ENCODE data around the gene AKAP8. TPM values are rescaled to one million over a fixed set of nuclear protein-coding genes. Genes with fewer than 3 reads are reported as not detected.
"Not testable (repeated sequence)": the region's sequence is repeated elsewhere in the genome, so short reads cannot be mapped to it uniquely, and the experiment has no call there.

Gene AKAP8
- total and polyA plus RNA-seq, 3 experiments from 2014 or later = 22.3 to 59.8 (median 48.6) TPM

DNA sequence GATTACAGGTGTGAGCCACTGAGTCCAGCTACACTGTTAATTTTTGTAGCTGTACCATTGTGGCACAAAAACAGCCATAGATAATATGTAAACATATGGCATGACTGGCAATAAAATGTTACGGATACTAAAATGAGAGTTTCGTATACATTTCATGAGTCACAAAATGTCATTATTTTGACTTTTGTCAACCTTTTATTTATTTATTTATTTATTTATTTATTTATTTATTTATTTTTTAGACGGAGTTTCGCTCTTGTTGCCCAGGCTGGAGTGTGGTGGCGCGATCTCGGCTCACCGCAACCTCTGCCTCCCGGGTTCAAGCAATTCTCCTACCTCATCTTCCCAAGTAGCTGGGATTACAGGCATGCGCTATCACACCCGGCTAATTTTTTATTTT lies 38.3 kb downstream of the AKAP8 start:
- POLR2A ChIA-PET; DNase-seq; H3K9me3 Mint-ChIP-seq; H3K27me3 ChIP-seq (ENCODE audit: insufficient read depth, low read length, poor library complexity, severe bottlenecking); H3K4me3 Mint-ChIP-seq; H3K9me3 ChIP-seq (ENCODE audit: low read length); H3K27ac ChIP-seq (ENCODE audit: low read depth, low read length); H3K27me3 Mint-ChIP-seq; H3K36me3 ChIP-seq (ENCODE audit: insufficient read depth, low read length); H3K4me1 Mint-ChIP-seq; H3K4me3 ChIP-seq (ENCODE audit: low read length); H3K4me1 ChIP-seq (ENCODE audit: insufficient read depth, low read length); CTCF ChIA-PET; H3K27ac Mint-ChIP-seq: not testable (repeated sequence)
- H3K36me3 Mint-ChIP-seq = peaks cover 0 to 16% (median 1%) of the 10 kb centered on the region in 3 donors

DNA sequence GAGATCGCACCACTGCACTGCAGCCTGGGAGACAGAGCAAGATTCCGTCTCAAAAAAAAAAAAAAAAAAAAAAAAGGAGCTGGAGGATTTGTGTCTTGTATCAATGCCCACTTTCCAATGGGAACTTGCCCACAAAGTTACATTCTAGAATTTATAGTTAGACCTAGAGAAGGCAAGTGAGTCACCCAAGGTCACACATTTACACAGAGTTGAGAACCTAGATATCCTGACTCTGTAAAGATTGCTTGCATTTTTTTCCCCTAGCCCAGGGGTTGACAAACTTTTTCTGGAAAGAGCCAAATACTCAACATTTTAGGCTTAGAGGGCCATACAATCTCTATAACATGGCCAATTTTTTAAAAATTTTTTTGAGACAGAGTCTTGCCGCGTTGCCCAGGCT lies 39.5 kb downstream of the AKAP8 start:
- H3K27me3 Mint-ChIP-seq = no peaks in the 10 kb centered on the region
- Histone ChIP-seq H3K4me3 (ENCODE audit: low read length) (no peak overlapping the region), H3K36me3 (ENCODE audit: insufficient read depth, low read length) (no peaks in the 10 kb centered on the region), H3K9me3 (ENCODE audit: low read length) (no peaks in the 10 kb centered on the region), H3K27me3 (ENCODE audit: insufficient read depth, low read length, poor library complexity, severe bottlenecking) (no peaks in the 10 kb centered on the region), H3K27ac (ENCODE audit: low read depth, low read length) (no peak overlapping the region), H3K4me1 (ENCODE audit: insufficient read depth, low read length) (no peaks in the 10 kb centered on the region)
- H3K9me3 Mint-ChIP-seq = no peaks in the 10 kb centered on the region
- no peak overlapping the region for H3K4me3 Mint-ChIP-seq
- no peak for DNase-seq
- ChIA-PET POLR2A (no interaction called here), CTCF (no interaction called here)
- no peak overlapping the region for H3K27ac Mint-ChIP-seq
- H3K4me1 Mint-ChIP-seq = no peaks in the 10 kb centered on the region
- H3K36me3 Mint-ChIP-seq = peaks cover 0 to 10% (median 1%) of the 10 kb centered on the region in 3 donors

DNA sequence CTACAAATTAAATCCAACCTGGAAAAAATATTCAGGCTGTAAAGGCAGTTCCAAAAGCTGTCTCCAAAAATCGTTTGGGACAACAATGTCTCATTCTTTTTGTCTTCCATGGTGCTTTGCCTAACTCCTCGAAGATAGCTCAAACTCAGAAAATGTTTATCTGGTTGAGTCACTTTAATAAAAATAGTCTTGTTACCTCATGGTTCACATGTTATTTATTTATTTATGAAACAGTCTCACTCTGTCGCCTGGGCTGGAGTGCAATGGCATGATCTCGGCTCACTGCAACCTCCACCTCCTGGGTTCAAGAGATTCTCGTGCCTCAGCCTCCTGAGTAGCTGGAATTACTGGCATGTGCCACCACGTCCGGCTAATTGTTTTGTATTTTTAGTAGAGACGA lies 42.4 kb downstream of the AKAP8 start:
- no peaks in the 10 kb centered on the region for H3K9me3 Mint-ChIP-seq
- H3K4me1 Mint-ChIP-seq = peaks cover 5 to 15% (median 5%) of the 10 kb centered on the region in 3 donors
- Histone ChIP-seq H3K9me3 (ENCODE audit: low read length) (no peaks in the 10 kb centered on the region), H3K4me1 (ENCODE audit: insufficient read depth, low read length) (peaks cover 6% of the 10 kb centered on the region), H3K27ac (ENCODE audit: low read depth, low read length) (peak overlapping the region; percentile 16), H3K4me3 (ENCODE audit: low read length) (no peak overlapping the region), H3K27me3 (ENCODE audit: insufficient read depth, low read length, poor library complexity, severe bottlenecking) (no peaks in the 10 kb centered on the region), H3K36me3 (ENCODE audit: insufficient read depth, low read length) (no peaks in the 10 kb centered on the region)
- POLR2A ChIA-PET = interaction anchor here (0.8 kb wide), 1 partner anchor 41 kb away, joined by 3 read pairs; no protein-coding TSS in a partner anchor
- no peak overlapping the region for H3K27ac Mint-ChIP-seq
- H3K4me3 Mint-ChIP-seq = no peak overlapping the region
- CTCF ChIA-PET = interaction anchor here (1.4 kb wide), 1 partner anchor 41 kb away, joined by 3 read pairs; no protein-coding TSS in a partner anchor
- peaks cover 0 to 3% (median 1%) of the 10 kb centered on the region in 3 donors for H3K36me3 Mint-ChIP-seq
- peaks cover 0 to 1% of the 10 kb centered on the region in 2 donors for H3K27me3 Mint-ChIP-seq
- DNase-seq = no peak

DNA sequence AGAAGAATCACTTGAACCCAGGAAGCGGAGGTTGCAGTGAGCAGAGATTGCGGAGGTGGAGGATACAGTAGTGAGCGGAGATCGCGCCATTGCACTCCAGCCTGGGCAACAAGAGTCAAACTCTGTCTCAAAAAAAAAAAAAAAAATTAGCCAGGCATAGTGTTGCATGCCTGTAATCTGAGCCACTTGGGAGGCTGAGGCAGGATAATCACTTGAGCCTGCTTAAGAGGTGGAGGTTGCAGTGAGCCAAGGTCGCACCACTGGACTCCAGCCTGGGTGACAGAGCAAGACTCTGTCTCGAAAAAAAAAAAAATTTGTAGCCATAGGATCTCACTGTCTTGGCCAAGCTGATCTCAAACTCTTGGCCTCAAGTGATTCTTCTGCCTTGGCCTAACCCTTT lies 43.6 kb downstream of the AKAP8 start:
- peak overlapping the region in 1 of 7 donors; percentile 50 for H3K4me3 Mint-ChIP-seq
- H3K9me3 Mint-ChIP-seq; H3K27me3 Mint-ChIP-seq; H3K27ac ChIP-seq (ENCODE audit: low read depth, low read length); H3K36me3 Mint-ChIP-seq; H3K4me3 ChIP-seq (ENCODE audit: low read length); H3K36me3 ChIP-seq (ENCODE audit: insufficient read depth, low read length); DNase-seq; CTCF ChIA-PET; H3K27me3 ChIP-seq (ENCODE audit: insufficient read depth, low read length, poor library complexity, severe bottlenecking); H3K9me3 ChIP-seq (ENCODE audit: low read length); H3K4me1 ChIP-seq (ENCODE audit: insufficient read depth, low read length); POLR2A ChIA-PET: not testable (repeated sequence)
- peak overlapping the region in 1 of 8 donors; percentile 40 for H3K27ac Mint-ChIP-seq
- peaks cover 6 to 19% (median 6%) of the 10 kb centered on the region in 3 donors for H3K4me1 Mint-ChIP-seq

DNA sequence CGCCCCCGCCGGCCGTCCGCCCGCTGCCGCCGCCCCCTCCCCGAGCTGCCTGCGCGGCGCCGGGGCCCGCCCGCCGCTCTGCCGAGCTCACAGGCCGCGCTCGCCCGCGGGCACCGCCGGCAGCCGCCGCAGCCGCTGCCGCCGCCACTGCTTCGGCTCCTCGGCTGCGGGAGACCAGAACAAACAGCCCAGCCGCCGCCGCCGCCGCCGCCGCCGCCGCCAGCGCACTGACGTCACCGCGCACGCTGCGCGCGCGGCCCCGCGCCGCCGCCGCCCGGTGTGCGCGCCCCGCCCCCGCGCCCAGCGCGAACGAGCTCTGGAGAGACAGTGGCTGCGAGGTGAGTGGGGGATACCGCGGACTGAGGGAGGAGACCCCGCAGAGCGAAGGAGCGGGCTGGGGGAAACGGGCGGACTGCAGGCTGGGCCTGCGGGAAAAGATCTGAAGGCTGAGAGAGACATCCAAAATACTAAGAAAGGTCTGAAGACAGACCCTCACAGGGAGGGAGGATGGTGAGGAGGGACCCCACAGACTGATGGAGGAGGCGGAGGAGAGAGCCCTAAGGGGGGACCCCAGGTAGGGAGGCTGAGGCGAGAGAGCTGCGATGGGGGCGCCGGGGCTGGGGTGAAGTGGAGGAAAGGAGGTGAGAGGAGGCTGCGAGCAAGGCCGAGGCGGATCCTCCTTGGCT lies 47.1 kb downstream of the AKAP8 start, which contains the start of gene BRD4:
Gene BRD4, minus strand, starts transcription at position 229 of the 686 bp plus-strand sequence. CDS start 59,440 bp downstream, outside the sequence.
- Histone ChIP-seq H3K4me1 (ENCODE audit: insufficient read depth, low read length) (peaks cover 37% of the 10 kb centered on the region), H3K9me3 (ENCODE audit: low read length) (no peaks in the 10 kb centered on the region), H3K36me3 (ENCODE audit: insufficient read depth, low read length) (no peaks in the 10 kb centered on the region), H3K4me3 (ENCODE audit: low read length) (peak within 1 kb of the TSS; percentile 80), H3K27me3 (ENCODE audit: insufficient read depth, low read length, poor library complexity, severe bottlenecking) (no peaks in the 10 kb centered on the region), H3K27ac (ENCODE audit: low read depth, low read length) (peak within 1 kb of the TSS; percentile 80)
- Mint-ChIP-seq H3K4me1 (peaks cover 38 to 54% (median 41%) of the 10 kb centered on the region in 3 donors), H3K27ac (peak within 1 kb of the TSS; percentile 92 to 98 (median 96)), H3K9me3 (no peaks in the 10 kb centered on the region), H3K4me3 (peak within 1 kb of the TSS; percentile 91 to 98 (median 97)), H3K36me3 (peaks cover 0 to 15% (median 3%) of the 10 kb centered on the region in 3 donors), H3K27me3 (peaks cover 0 to 4% of the 10 kb centered on the region in 2 donors)
- DNase-seq = peak; percentile 68 to 85 (median 72)
- CTCF ChIA-PET = interaction anchor here (1.3 kb wide), 2 partner anchors 46 to 86 kb away, joined by 4 to 5 read pairs; partner anchors contain the start of gene AKAP8L
- POLR2A ChIA-PET = interaction anchor here (0.5 to 2.3 kb wide), 2 partner anchors 46 to 102 kb away, joined by 3 to 20 read pairs; partner anchors contain the start of gene AKAP8

DNA sequence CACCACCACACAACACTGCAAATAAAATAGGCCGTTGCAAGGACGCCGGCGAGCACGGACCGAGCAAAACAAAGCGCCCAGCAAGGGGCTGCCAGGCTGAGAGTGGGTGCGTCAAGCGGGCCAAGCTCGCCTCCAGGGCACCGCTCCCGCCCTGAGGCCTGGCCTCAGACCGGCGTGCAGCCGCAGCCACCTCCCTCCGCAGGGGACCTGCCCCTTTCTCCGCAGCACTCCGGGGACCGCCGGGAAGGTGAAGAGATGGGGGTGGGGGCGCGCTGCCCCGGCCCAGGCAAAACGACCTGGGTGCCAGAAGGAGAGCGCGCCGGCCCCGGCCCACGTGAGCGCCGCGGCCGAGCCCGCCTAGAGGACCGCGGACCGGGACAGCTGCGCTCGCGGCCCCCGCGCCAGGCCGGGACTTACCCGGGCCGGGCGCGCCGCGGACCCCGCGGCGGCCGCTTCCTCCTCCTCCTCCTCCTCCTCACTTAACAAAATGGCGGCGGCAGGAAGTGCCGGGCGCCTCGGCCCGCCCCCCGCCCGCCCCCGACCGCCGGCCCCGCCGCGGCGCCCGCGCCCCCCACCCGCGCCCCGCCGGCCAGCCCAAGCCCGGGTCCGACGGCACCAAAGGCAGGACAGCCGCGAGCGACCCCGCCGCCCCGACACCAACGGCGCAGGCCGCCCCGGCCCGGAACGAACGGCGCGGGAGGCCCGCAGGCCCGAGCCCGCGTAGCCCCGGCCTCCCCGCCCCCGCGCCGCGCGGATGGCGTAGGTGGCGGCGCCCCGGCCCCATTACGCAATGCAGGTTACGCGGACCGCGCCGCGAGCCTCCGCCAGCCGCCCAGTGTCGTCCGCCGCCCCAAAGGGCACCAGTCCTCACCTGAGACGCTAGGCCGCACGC lies 47.9 kb downstream of the AKAP8 start:
- Histone ChIP-seq H3K4me3 (ENCODE audit: low read length) (peak overlapping the region; percentile 80), H3K27ac (ENCODE audit: low read depth, low read length) (peak overlapping the region; percentile 80), H3K27me3 (ENCODE audit: insufficient read depth, low read length, poor library complexity, severe bottlenecking) (no peaks in the 10 kb centered on the region), H3K9me3 (ENCODE audit: low read length) (no peaks in the 10 kb centered on the region), H3K36me3 (ENCODE audit: insufficient read depth, low read length) (no peaks in the 10 kb centered on the region), H3K4me1 (ENCODE audit: insufficient read depth, low read length) (peaks cover 45% of the 10 kb centered on the region)
- Mint-ChIP-seq H3K9me3 (no peaks in the 10 kb centered on the region), H3K4me3 (peak overlapping the region; percentile 90 to 98 (median 96)), H3K27me3 (peaks cover 0 to 4% of the 10 kb centered on the region in 2 donors), H3K4me1 (peaks cover 46 to 62% (median 49%) of the 10 kb centered on the region in 3 donors), H3K27ac (peak overlapping the region; percentile 91 to 97 (median 95)), H3K36me3 (peaks cover 0 to 18% (median 3%) of the 10 kb centered on the region in 3 donors)
- ChIA-PET CTCF (interaction anchor here (1.3 kb wide), 2 partner anchors 47 to 87 kb away, joined by 4 to 5 read pairs; partner anchors contain the start of gene AKAP8L), POLR2A (interaction anchor here (2.3 kb wide), 1 partner anchor 47 kb away, joined by 20 read pairs; the partner anchor contains the start of gene AKAP8)
- peak; percentile 53 to 76 (median 65) for DNase-seq

DNA sequence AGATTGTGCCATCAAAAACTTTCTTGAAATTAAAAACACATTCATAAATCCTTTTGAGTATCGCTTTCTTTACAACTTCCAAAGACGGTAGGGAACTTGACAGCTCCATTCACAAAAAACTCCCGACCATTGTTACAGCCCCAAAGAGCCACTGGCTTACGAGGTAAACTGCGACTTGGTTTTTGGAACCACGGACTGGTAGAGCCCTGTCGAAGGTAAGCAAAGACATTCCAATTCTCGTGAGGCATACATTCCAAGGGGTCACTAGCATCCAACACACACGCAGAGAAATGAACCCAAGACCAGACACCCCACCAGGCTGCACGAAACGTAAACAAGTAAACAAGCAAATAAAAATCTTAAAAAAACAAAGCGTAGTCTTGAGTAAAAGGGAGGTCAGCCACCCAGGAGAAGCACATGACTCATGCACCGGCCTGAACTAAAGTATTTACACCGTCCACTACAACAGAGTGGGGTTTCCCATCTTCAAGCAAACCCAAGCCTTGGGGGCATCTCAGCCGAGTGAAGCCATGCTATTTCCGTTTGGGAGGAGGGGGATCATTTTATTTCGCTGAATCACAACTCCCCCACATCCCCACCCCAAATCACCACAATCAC lies 48.7 kb downstream of the AKAP8 start:
- CTCF ChIA-PET = no interaction called here
- peaks cover 50% of the 10 kb centered on the region for H3K4me1 ChIP-seq (ENCODE audit: insufficient read depth, low read length)

More for the DNA sequence above, 48.7 kb downstream of the AKAP8 start:
- Histone ChIP-seq H3K4me3 (ENCODE audit: low read length) (peak overlapping the region; percentile 80), H3K27ac (ENCODE audit: low read depth, low read length) (peak overlapping the region; percentile 80), H3K9me3 (ENCODE audit: low read length) (no peaks in the 10 kb centered on the region), H3K36me3 (ENCODE audit: insufficient read depth, low read length) (no peaks in the 10 kb centered on the region), H3K27me3 (ENCODE audit: insufficient read depth, low read length, poor library complexity, severe bottlenecking) (no peaks in the 10 kb centered on the region)
- no peaks in the 10 kb centered on the region for H3K9me3 Mint-ChIP-seq
- POLR2A ChIA-PET = interaction anchor here (0.6 kb wide), 2 partner anchors 25 to 88 kb away, joined by 3 read pairs; partner anchors contain the start of gene AKAP8L
- peak overlapping the region; percentile 91 to 97 (median 95) for H3K27ac Mint-ChIP-seq
- peaks cover 0 to 20% (median 1%) of the 10 kb centered on the region in 3 donors for H3K36me3 Mint-ChIP-seq
- peak overlapping the region; percentile 90 to 98 (median 96) for H3K4me3 Mint-ChIP-seq
- peaks cover 0 to 4% of the 10 kb centered on the region in 2 donors for H3K27me3 Mint-ChIP-seq
- peak in 1 of 5 donors; percentile 32 for DNase-seq
- peaks cover 52 to 70% (median 56%) of the 10 kb centered on the region in 3 donors for H3K4me1 Mint-ChIP-seq
